Astrocyte of the spinal cord (primary cell): Measurements from ENCODE around the gene RAB35.

Experiments
- DNase-seq: peaks from one replicate; pipeline ENCODE4 v3.0.0; 2011; ENCODE audit warnings: low read depth, low spot score
- H3K4me3 ChIP-seq: 2 replicates; pipeline ENCODE4 v1.5.1; 2011; ENCODE audit warnings: low read depth, mild to moderate bottlenecking, low read length, moderate library complexity
- in situ Hi-C: cut with HindIII; loops from 2 replicates; pipeline ENCODE4 v1.10.0; 2017; ENCODE audit warnings: low sequenced_read_pairs
- TF ChIP-seq, protein P1 (sequence below): IDR thresholded peaks from 2 replicates; pipeline ENCODE4 v1.5.1; 2012; ENCODE audit warnings: low read depth, mild to moderate bottlenecking, low read length, inconsistent platforms

The RAB35 gene

DNA sequence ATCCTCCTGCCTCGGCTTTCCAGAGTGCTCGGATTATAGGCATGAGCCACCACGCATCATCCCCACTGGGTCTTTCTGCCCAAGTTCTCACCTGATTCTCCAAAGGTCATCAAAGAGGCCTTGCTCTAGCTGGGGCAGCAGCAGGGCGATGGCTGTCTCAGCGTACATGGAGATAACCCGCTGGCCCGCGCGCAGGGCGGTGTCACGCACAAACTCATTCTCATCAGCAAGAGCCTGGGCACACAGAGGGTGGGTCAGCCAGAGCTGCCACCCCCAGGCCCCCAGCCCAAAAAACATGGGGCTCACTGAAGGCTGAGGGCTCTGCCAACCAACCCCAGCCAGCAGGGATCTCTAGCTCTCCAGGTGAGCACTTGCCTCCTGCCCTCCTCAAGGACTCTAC lies 27.7 kb upstream of the RAB35 start:
- TF ChIP-seq, protein P1, sequence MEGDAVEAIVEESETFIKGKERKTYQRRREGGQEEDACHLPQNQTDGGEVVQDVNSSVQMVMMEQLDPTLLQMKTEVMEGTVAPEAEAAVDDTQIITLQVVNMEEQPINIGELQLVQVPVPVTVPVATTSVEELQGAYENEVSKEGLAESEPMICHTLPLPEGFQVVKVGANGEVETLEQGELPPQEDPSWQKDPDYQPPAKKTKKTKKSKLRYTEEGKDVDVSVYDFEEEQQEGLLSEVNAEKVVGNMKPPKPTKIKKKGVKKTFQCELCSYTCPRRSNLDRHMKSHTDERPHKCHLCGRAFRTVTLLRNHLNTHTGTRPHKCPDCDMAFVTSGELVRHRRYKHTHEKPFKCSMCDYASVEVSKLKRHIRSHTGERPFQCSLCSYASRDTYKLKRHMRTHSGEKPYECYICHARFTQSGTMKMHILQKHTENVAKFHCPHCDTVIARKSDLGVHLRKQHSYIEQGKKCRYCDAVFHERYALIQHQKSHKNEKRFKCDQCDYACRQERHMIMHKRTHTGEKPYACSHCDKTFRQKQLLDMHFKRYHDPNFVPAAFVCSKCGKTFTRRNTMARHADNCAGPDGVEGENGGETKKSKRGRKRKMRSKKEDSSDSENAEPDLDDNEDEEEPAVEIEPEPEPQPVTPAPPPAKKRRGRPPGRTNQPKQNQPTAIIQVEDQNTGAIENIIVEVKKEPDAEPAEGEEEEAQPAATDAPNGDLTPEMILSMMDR, result no peak
- in situ Hi-C loops, result no loop called here

DNA sequence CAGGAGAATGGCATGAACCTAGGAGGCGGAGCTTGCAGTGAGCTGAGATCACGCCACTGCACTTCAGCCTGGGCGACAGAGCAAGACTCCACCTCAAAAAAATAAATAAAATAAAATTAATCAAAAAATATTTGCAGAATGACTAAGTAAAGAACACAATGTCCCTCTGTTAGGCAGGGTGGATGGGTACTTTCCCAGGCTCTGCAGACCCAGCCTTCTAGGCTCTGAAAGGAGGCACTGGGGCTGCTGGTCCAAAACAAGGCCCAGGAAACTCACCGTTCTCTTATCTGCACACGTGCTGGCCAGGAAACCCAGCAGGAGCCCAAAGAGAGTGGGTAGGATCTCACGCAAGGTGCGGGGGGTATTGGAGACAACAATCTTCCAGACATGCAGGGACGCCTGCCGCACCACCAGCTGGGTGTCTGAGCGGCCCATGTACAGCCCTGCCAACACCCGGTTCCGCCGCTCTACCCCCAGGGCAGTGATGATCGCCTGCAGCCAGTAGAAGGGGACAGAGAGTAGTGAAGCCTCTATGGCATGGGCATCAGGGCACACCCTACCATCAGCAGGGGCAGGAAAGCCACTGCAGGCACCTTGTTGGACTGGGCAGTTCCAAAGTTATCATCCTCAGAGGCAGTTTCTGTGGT lies 25.8 kb upstream of the RAB35 start:
- in situ Hi-C loops, result no loop called here
- no peak overlapping the region for H3K4me3 ChIP-seq
- no peak for DNase-seq
- TF ChIP-seq, protein P1, result no peak

More for the DNA sequence above, 27.7 kb upstream of the RAB35 start:
- DNase-seq, result no peak
- H3K4me3 ChIP-seq, result no peak overlapping the region

DNA sequence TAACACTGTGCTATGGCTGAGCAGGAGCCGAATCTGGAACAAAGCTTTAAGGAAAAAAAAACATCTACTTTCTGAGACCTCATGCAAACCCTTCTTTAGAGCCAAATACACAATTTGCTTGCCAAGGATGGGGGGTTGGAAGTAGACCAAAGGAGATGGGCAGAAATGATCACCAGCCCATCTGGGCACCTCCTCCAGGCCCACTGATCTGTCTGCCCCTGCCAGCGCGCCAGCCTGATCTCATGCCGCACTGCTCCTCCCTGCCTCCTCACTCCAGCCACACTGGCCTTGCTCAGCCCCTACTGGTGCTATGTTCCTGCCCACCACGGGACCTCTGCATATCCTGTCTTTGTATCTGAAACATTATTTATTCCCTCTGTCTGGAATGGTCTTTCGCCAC lies 24.8 kb upstream of the RAB35 start:
- no peak for DNase-seq
- TF ChIP-seq, protein P1, result no peak
- in situ Hi-C loops, result no loop called here
- H3K4me3 ChIP-seq, result no peak overlapping the region

DNA sequence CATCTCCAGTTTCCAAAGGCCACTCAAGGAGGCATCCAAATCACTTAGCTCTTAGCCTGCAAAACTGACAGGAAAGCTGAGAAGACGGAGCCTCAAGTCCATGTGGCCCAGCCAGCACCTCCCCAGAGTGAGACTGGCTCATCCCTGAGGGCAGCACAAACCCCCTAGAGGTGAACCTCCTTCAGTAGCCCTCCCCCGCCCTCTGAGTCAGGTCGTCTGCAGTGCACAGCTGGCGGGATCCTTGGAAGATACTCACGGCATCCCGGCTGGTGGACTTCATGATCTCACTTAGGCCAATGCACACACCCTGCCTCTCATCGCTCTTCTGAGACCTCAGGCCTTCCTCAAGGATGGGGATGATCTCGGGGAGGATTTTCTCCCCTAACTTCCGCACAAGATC lies 24.1 kb upstream of the RAB35 start:
- in situ Hi-C loops, result no loop called here
- no peak overlapping the region for H3K4me3 ChIP-seq
- TF ChIP-seq, protein P1, result no peak
- no peak for DNase-seq

DNA sequence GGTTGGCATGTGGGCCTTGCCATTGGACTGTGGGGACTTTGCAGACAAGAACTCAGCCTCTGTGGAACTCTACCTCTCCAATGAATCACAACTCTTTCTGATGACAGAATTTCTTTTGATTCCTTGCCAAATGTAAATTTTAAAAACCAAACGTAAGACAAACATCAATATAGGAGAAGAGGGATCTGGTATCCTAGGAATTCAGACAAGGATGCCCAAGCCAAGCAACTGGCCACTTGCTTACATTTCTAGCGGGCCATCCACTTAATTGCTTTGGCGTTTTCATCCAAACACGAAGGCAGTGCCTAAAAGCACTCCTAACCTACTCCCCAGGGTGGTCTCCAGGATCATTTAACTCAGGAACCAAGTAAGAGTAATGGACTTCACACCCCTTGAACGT lies 23.4 kb upstream of the RAB35 start:
- DNase-seq, result no peak
- TF ChIP-seq, protein P1, result no peak
- no peak overlapping the region for H3K4me3 ChIP-seq
- in situ Hi-C loops, result no loop called here

DNA sequence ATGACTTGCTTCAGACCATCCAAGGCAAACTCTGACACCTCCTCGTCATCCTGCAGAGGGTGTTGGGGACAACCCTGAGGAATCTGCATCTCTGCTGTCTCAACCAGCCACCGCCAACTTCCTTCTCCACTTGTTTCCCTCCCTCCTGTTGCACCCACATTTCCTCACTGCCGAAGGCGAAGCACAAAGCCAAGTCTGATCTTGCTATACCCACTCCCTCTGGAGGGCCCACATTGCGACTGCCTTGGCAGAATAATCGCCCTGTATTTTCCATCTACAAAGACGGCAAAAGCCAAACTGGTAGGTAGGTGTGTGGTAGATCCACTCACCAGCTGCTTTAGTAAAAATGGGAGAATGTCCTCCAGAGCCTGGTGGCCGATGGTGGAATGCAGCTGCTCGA lies 21.8 kb upstream of the RAB35 start:
- in situ Hi-C loops, result no loop called here
- no peak for DNase-seq
- H3K4me3 ChIP-seq, result no peak overlapping the region
- TF ChIP-seq, protein P1, result no peak

DNA sequence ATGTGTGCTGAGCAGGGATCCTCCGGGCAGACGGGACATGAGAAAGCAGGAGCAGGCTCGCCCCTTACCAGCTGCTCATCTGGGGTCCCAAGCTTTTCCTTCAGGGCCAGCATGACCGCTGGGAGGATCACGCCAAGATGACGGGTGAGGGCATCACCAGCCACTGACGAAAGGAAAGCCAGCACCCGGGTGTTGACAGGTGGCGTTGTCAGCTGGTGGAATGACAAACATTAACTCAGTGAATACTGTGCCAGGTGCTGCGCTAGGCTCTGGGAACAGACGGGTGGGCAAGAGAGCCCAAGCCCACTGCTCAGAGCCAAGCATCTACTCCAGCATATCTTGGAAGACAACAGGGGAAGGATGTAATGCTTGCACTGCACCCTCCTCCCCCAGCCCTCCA lies 21.3 kb upstream of the RAB35 start:
- no peak for DNase-seq
- H3K4me3 ChIP-seq, result no peak overlapping the region
- in situ Hi-C loops, result no loop called here
- TF ChIP-seq, protein P1, result no peak
